ENCODE measurements around the gene POLR2F. TPM values are rescaled to one million over a fixed set of nuclear protein-coding genes. Genes with fewer than 3 reads are reported as not detected.

Gene POLR2F
- total RNA-seq, 1 donor = 8.4 TPM

DNA sequence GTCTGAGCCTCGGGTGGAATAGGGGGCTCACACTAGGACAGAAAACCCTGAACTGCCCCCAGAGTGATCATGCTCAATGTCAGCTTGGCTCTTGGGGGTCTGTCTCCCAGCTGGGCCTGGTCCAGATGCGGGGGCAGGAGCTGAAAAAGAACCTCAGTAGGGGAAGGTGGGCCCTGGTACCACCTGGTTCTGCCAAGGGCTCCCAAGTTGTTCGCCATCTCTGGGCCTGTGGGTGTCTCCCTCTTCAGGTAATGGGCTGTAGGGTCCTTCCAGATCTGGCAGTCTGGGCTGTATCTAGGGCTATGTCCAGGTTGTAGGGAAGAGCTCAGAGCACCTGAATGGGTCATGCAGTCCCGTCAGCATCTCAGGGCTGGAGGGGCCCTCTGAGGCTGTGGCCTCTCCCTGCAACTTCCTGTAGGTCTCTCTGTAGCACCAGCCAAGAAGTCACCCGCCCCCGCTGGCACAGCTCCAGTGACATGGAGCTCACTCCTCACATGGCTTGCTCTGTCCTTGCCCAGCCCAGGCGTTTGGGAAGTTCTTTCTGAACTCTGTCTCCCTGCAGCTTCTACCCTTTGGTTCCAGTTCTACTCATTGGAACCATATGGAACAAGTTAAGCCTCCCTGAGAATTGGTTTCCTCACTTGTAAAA lies 63.9 kb downstream of the POLR2F start:
- no peaks in the 10 kb centered on the region for H3K4me1 ChIP-seq (ENCODE audit: insufficient read depth, low read length)
- H3K4me3 ChIP-seq (ENCODE audit: low read length) = no peak overlapping the region
- H3K27me3 ChIP-seq (ENCODE audit: insufficient read depth, low read length) = no peaks in the 10 kb centered on the region

DNA sequence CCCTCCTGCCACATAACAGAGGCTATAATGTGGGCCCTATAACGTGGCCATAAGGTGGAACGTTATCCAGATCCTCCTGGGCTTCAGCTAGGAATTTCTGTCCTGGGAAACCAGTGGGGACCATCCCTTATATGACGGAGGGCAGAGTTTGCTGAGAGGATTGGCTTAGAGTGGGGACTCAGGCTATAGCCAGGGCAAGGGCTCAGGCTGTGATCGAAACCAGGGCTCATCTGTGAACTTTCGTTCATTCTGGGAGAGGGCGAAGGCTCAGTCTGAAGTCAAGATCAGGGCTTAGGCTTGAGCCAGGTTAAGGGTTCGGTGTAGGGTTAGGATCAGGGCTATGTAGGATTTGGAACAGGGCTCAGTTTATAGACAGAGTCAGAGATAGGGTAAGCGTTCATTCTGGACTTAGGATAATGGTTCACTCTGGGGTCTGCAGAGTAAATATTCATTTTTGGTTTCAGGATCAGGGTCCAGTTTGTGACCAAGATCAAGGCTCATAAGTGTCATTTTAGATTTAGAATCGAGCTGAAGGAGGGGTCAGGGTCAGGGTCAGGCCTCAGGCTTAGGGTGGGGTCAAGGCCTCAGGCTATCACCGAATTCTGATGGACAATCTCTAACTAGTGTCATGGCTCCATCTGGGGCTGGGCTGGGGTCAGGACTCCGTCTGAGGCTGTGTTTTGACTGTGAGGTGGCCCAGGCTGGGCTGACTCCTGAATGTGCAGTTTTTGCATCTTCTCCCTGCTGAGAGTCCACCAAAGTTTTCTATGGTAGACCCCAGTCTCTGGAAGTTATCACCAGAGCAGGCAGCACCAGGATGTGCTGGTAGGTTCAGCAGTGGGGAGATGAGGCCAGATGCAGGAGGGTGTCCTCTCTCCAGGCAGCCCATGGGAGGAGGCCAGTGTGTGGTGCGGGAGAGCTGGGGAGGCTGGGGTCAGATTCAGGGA lies 64.7 kb downstream of the POLR2F start:
- Histone ChIP-seq H3K27me3 (ENCODE audit: insufficient read depth, low read length) (no peaks in the 10 kb centered on the region), H3K4me1 (ENCODE audit: insufficient read depth, low read length) (no peaks in the 10 kb centered on the region), H3K4me3 (ENCODE audit: low read length) (no peak overlapping the region), H3K9me3 (ENCODE audit: low read depth, low read length) (no peaks in the 10 kb centered on the region)

More for the DNA sequence above, 63.9 kb downstream of the POLR2F start:
- no peaks in the 10 kb centered on the region for H3K9me3 ChIP-seq (ENCODE audit: low read depth, low read length)

Other genes with a start within 250 kb of the POLR2F start
- 1.7 TPM for gene GCAT, start 145.8 kb upstream of the POLR2F start, total RNA-seq
- not detected for gene GALR3, start 130.3 kb upstream of the POLR2F start, total RNA-seq
- 10.7 TPM for gene ANKRD54, start 109.4 kb upstream of the POLR2F start, total RNA-seq
- gene EIF3L, start 104.3 kb upstream of the POLR2F start, total RNA-seq = 516 TPM
- gene MICALL1, start 47.4 kb upstream of the POLR2F start, total RNA-seq = 10.7 TPM
- gene C22orf23, start 98 bp upstream of the POLR2F start, total RNA-seq = not detected
- gene SOX10, start 30.9 kb downstream of the POLR2F start, total RNA-seq = not detected
- 10.6 TPM for gene PICK1, start 103.7 kb downstream of the POLR2F start, total RNA-seq
- gene SLC16A8, start 130.5 kb downstream of the POLR2F start, total RNA-seq = not detected
- 0.31 TPM for gene BAIAP2L2, start 157.0 kb downstream of the POLR2F start, total RNA-seq
- gene PLA2G6, start 228.1 kb downstream of the POLR2F start, total RNA-seq = 19.7 TPM
- 37.3 TPM for gene MAFF, start 248.3 kb downstream of the POLR2F start, total RNA-seq